ENCODE data around the gene SLC6A3.
"Not testable (repeated sequence)": the region's sequence is repeated elsewhere in the genome, so short reads cannot be mapped to it uniquely, and the experiment has no call there.

SLC6A3 gene

DNA sequence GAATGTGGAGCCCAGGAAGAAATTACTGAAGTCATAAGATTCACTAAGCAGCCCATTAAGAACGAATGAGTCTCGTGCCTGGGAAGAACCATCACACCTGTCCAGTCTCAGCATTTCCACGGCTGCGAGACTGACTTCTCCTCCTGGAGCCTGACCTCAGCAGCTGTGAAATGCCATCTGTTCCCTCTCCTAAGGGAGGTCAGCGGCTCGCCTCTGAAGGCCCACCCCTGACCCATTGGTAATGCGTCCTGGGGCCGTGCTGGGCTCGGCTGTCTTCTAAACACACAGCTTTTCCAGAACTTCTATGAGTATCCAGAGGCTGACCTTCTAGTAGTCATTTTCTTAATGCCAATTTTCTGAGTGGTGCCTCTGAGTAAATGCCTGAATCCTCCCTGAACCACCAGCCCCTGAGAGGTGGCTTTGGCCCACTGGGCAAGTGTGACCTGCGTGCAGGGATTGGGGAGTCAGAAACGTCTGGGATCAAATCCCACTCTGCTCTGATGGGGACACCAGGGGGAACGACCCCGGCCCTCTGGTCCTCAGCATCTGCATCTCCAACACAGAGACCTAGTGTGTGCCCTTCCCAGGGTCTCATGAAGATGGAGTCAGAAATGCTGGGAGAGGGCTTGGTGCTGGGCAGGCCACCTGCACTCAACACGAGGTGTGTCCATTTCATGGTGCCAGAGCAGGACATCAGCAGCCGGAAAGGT is 5.7 kb downstream of the SLC6A3 start:
- no peak for DNase-seq (ENCODE audit: low spot score)

- no peak for DNase-seq (ENCODE audit: low spot score)
Observed at GRCh38 chr5:1438871-1439270, 6.4 kb downstream of the SLC6A3 start.

GRCh38 chr5:1437876-1438559 is 7.2 kb downstream of the SLC6A3 start:
- no peak for DNase-seq (ENCODE audit: low spot score)

DNA sequence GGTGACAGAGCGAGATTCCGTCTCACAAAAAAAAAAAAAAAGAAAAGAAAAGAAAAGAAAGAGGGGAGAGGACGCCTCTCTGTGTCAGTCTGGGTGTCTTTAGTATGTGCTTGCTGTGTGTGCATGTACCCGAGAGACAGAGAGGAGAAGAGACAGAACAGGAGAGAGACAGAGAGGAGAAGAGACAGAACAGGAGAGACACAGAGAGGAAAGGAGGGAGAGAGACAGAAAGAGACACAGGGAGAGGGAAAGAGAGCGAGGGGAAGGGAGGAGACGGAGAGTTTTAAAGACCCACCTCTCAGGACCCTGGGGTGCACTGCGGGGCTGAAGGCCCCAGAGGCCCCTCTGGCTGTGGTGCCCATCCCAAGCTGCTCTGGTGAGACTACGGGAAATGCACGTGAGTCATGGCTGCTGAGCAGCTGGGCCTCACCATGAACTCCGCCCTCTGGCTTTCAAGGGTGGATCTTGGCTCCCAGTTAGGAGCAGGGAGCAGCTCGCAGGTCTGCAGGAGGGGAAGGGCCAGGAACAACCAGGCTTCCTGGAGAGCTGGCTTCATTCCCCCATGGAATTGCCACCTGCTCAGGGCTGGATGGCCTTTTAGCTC is 7.9 kb downstream of the SLC6A3 start:
- peak; percentile 50 for DNase-seq (ENCODE audit: low spot score)

DNA sequence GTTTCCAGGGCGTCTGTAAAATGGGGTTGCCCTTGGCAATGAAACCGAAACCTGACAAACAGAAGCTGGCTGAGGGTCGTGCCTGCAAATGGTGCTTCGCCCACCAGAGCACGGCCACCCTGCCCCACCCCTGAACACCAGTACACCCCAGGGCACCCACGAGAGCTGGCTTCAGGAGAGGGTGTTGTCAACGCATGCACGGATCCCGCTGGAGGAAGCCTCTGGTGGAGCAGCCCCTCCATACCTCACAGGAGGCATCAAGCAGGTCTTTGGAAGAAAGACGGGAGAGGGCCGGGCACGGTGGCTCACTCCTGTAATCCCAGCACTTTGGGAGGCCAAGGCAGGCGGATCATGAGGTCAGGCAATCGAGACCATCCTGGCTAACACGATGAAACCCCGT is 8.6 kb downstream of the SLC6A3 start:
- DNase-seq (ENCODE audit: low spot score) = no peak

GRCh38 chr5:1436036-1436435 is 9.2 kb downstream of the SLC6A3 start:
- DNase-seq (ENCODE audit: low spot score) = no peak

DNA sequence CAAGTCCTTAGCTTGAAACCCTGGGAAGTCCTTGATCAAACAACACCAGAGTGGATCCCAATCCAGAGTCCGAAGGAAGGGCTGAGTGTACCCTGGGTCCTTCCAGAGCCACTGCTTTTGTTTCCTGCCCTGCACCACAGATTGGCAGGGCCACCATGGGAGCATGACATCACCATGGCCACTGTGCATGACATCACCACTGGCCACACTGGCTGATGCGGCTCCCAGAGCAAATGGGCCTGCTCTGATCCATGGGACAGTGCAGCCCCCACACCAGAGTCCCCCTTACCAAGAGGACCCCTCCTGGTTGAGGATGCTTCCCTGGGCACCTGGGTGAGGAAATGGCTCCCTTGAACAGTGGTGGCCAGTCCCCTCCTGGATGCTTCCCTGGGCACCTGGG is 9.9 kb downstream of the SLC6A3 start:
- no peak for DNase-seq (ENCODE audit: low spot score)

DNA sequence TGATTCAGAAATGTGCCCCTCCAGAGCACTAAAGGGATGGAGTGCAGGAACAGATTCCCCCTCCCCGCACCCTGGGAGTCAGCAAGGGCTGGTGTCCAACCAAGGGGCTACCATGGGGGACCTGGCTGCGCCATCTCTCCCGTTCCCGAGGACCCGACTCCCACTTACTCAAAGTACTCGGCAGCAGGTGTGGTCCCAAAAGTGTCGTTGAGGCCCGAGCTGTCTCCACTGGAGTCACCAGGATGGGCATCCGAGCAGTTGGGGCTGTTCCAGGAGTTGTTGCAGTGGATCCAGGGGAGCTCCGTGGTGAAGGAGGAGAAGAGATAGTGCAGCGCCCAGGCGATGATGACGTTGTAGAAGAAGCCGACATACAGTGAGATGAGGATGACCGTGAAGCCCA is 12.9 kb downstream of the SLC6A3 start:
- no peak for DNase-seq (ENCODE audit: low spot score)

DNA sequence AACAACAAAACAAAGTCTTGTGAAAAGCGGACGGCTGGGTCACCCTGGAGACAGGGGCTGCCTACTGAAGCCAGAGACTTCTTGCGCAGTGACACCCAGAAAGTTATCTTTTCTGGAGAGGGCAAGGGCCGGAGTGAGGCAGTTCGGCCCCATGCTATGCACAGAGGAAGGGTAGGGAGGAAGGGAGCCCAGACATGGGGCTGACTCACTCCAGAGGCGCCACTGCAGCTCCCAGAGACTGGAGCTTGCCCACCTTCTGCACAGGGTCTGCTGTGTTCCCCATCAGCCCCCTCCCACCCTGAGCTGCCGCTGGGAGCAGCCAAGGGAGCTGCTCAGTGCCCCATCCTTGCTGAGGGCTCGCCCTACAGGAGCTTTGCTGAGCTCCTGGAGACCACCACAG is 13.3 kb downstream of the SLC6A3 start:
- DNase-seq (ENCODE audit: low spot score) = no peak

DNA sequence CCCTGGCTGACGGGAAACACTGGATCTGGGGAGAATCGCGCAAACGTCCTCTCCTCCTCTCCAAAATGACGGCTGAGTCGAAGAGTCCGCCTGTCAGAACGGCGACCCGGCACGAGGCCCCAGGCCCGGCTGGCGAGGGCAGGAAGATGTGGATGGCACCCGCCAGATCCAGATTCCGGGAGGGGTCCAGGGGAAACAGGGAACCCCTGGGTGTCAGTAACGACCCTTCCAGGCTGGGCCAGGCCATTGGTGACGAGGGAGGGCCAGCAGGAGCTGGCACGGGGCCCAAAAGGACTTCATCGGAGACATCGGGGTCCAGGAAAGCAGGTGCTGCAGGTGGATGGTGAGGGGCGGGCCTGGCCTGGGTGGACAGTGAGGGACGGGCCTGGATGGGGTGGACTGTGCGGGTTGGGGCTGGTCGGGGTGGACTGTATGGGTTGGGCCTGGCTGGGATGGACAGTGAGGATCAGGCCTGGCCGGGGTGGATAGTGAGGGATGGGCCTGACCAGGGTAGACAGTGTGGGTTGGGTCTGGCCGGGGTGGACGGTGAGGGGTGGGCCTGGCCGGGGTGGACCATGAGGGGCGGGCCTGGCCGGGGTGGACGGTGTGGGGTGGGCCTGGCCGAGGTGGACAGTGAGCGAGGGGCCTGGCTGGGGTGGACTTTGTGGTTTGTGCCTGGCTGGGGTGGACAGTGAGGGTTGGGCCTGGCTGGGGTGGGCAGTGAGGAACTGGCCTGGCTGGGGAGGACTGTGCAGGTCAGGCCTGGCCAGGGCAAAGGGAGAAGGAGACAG is 14.0 kb downstream of the SLC6A3 start:
- no peak for DNase-seq (ENCODE audit: low spot score)

DNA sequence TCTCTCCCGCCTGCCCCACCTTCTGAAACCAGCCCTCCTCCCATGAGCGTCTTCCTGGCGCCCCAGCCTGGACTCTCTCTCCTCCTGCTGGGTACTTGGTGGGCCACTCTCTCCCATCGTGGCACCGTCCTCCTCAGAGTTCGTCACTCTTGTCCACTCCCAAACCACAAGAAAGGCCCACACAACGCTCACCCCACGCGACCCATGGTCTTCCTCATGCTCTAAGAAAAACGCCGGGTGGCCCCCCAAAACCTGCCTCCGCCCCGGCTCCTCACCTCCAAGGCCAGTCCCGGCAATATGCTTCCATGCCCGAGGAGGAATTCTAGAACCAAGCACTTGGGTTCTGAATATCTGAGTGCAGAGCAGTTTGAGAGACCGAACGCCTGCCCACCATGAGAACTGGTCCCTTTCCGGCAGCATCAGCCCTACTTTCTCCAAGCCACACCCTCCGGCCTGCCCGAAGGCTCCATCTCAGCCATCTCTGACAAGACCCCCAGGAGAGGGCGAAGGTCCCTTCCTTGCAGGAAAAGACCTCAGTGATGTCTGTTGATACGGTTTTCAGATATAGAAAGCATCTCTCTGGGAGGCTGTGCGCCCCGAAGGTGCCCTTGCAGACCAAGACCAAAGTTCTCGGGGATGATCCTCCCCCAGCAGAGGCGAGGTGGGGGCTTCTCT is 15.0 kb downstream of the SLC6A3 start:
- no peak for DNase-seq (ENCODE audit: low spot score)

DNA sequence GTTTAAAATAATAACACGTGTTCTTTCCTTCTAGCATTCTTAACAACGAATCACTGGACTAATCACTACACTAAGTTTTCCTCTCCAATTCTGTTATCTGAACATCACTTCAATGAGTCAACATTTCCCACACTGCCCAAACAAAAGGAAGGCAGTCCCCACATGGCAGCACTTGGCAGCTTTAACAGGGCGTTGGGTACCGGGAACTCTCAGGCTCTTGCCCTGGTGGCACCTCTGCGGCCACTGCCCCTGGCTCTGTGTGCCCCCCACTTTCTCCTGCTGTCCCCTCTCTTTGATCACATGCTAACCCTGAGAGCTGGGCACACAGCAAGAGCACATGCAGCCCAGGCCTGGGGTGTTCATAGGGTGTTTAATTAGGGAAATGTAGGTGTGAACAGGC is 15.7 kb downstream of the SLC6A3 start:
- no peak for DNase-seq (ENCODE audit: low spot score)

DNA sequence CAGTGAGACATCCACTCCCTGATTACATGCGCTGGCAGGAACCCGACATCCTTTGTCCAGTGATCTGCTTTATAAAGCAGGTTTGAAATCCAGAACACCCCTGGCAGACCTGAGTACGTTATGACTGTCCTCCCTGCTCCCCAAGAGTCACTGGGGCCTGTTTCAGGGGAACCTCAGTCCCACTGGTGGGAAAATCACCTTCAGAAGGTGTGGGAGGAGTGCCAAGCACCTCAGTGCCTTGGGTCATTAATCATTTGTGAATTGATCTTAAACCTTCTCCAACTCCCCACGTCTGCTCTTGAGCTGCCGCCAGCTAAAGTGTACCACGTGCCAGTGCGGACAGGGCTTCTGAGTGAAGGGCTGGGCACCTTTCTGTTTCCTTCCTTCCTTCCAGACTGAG is 16.2 kb downstream of the SLC6A3 start:
- DNase-seq (ENCODE audit: low spot score) = no peak

GRCh38 chr5:1428107-1428506 is 17.1 kb downstream of the SLC6A3 start:
- no peak for DNase-seq (ENCODE audit: low spot score)

DNA sequence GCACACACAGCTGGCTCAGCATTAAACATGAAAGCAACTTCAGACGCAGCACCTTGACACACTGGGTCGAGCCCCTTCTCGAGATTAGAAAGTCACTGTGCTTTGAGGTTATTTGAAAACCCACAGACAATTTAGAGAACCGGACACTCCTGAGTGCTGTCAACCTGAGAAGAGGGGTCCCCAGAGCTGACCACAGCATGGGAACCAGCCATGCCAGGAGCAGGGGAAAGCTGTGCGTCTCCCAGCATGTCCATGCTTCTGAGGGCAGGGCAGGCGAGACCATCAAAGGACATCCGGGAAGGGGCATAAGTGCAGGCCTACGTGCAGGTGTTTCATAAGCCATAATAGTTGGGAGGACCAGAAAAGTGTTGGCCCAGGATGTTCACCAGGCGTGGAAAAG is 20.5 kb downstream of the SLC6A3 start:
- DNase-seq (ENCODE audit: low spot score) = no peak

DNA sequence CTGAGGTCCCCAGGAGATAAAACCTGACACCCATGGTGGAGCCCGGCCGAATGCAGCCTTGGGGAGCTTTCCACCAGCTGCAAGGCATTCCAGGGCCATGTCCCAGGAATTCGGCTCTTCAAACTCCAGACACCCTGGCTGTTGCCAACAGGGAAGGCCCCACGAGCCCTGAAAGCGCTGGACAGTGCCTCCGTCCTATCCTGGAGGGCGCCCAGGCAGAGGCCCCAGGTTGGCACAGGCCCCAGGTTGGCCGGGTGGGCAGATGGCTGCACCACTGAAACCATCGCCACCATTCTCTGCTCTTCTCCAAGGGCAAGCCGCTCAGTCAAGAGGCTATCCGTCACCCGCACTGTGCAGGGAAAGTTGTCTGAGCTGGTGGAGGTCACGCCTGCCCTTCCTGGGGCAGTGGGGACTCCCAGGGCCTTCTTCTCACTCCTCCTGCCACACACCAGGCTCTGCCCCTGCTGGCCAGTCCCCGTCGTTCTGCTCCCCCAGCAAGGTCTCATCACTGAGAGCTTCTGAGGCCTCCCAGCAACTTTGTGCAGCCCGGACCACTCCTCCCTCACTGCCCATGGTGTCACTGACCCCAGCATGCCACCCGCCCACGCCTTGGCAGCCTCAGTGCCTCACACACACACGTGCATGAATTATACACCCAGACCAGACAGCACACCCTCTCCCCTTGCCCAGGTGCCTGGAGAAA is 21.2 kb downstream of the SLC6A3 start:
- DNase-seq (ENCODE audit: low spot score) = no peak

DNA sequence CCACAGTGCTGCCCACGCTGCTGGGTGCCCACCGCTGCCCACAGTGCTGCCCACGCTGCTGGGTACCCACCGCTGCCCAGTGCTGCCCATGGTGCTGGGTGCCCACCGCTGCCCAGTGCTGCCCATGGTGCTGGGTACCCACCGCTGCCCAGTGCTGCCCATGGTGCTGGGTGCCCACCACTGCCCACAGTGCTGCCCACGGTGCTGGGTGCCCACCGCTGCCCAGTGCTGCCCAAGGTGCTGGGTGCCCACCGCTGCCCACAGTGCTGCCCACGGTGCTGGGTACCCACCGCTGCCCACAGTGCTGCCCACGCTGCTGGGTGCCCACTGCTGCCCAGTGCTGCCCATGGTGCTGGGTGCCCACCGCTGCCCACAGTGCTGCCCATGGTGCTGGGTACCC is 22.7 kb downstream of the SLC6A3 start:
- not testable (repeated sequence) for DNase-seq (ENCODE audit: low spot score)

GRCh38 chr5:1421521-1422341 is 23.5 kb downstream of the SLC6A3 start:
- DNase-seq (ENCODE audit: low spot score) = no peak

- DNase-seq (ENCODE audit: low spot score) = peak; percentile 46
Observed at GRCh38 chr5:1420211-1421195, 24.7 kb downstream of the SLC6A3 start.
